HG02943 (cell line): ENCODE data around the gene TSSK6.

Source experiments
- ATAC-seq: cut with Tn5 transposase; IDR thresholded peaks from one replicate; pipeline ENCODE4 v1.9.1; 2021; ENCODE audit warnings: mild to moderate bottlenecking, low read depth, moderate library complexity; ENCODE audit not compliant: unreplicated experiment

TSSK6 gene

GRCh38 chr19:19514881-19515641 is at the start of gene TSSK6:
Gene TSSK6, minus strand, starts transcription at chr19:19515548. Its CDS starts 121 bp downstream, at chr19:19515427.
- ATAC-seq, result no peak

GRCh38 chr19:19563348-19563848 is 48.0 kb upstream of the TSSK6 start:
- ATAC-seq, result no peak

- ATAC-seq, result no peak
These were observed 47.5 kb upstream of the TSSK6 start for GRCh38 chr19:19562665-19563347.

- no peak for ATAC-seq
These were observed 46.8 kb upstream of the TSSK6 start for GRCh38 chr19:19561946-19562664.

- ATAC-seq, result no peak
These were observed 44.6 kb upstream of the TSSK6 start for GRCh38 chr19:19559931-19560330.

- no peak for ATAC-seq
These were observed 43.3 kb upstream of the TSSK6 start for GRCh38 chr19:19558636-19559035.

- no peak for ATAC-seq
These were observed 42.7 kb upstream of the TSSK6 start for GRCh38 chr19:19558055-19558454.

GRCh38 chr19:19554074-19555023 is 39.0 kb upstream of the TSSK6 start:
- no peak for ATAC-seq

GRCh38 chr19:19553670-19554069 is 38.3 kb upstream of the TSSK6 start:
- ATAC-seq, result no peak

- no peak for ATAC-seq
These were observed 37.5 kb upstream of the TSSK6 start for GRCh38 chr19:19552798-19553197.

GRCh38 chr19:19551853-19552192 is 36.5 kb upstream of the TSSK6 start:
- no peak for ATAC-seq

GRCh38 chr19:19550972-19551852 is 35.9 kb upstream of the TSSK6 start:
- ATAC-seq, result no peak

- no peak for ATAC-seq
These were observed 35.2 kb upstream of the TSSK6 start for GRCh38 chr19:19550485-19550929.

- no peak for ATAC-seq
These were observed 34.6 kb upstream of the TSSK6 start for GRCh38 chr19:19549804-19550464.

- ATAC-seq, result no peak
These were observed 33.8 kb upstream of the TSSK6 start for GRCh38 chr19:19548915-19549759.

GRCh38 chr19:19547674-19548336 is 32.5 kb upstream of the TSSK6 start:
- no peak for ATAC-seq

- ATAC-seq, result no peak
These were observed 31.4 kb upstream of the TSSK6 start for GRCh38 chr19:19546751-19547162.
